IMR-90 (cell line): ENCODE results near the gene FMOD. TPM values are rescaled to one million over a fixed set of nuclear protein-coding genes. Genes with fewer than 3 reads are reported as not detected.

ENCODE experiments used
- ATAC-seq: fragments of 200-7000 bp; cut with Tn5 transposase; 2 replicates; pipeline ENCODE4 v1.9.1; 2020; ENCODE audit warnings: low read depth, mild to moderate bottlenecking, moderate library complexity
- BruUV-seq: library from RNA; stranded (reverse); fragments of 400-500 nt; replicated peaks from 2 replicates; lab custom pipeline; 2021; lab: Mats Ljungman, UMichigan
- CTCF ChIA-PET: fragments of 300-600 bp; formaldehyde crosslinking; extraction: SDS; loops from one replicate; lab custom pipeline; 2021; ENCODE audit warnings: antibody characterized with exemption; lab: Yijun Ruan, JAX
- POLR2A ChIA-PET: fragments of 300-600 bp; sonication (Branson Sonifier 250); formaldehyde crosslinking; loops from one replicate; lab custom pipeline; 2022; ENCODE audit warnings: antibody characterized with exemption; ENCODE audit not compliant: unreplicated experiment; lab: Charles Lee
- DNase-seq: peaks from one replicate; pipeline ENCODE4 v3.0.0; 2013
- H2AFZ ChIP-seq: replicated peaks from 2 replicates; pipeline ENCODE3; 2013; ENCODE audit warnings: low read length, mild to moderate bottlenecking; ENCODE audit not compliant: poor library complexity
- H2AK5ac ChIP-seq: 2 replicates; pipeline ENCODE4 v1.6.1; 2013; ENCODE audit warnings: low read depth, low read length, inconsistent platforms
- H2AK9ac ChIP-seq: replicated peaks from 2 replicates; pipeline ENCODE3; 2013; ENCODE audit warnings: mild to moderate bottlenecking, low read depth, low read length, moderate library complexity; ENCODE audit not compliant: poor library complexity
- H2BK120ac ChIP-seq: 2 replicates; pipeline ENCODE4 v1.6.1; 2013; ENCODE audit warnings: low read depth, low read length, inconsistent platforms
- H2BK15ac ChIP-seq: 3 replicates; pipeline ENCODE4 v1.6.1; 2013; ENCODE audit warnings: low read depth, low read length, inconsistent platforms
- H2BK20ac ChIP-seq: 2 replicates; pipeline ENCODE4 v1.6.1; 2013; ENCODE audit warnings: low read depth, mild to moderate bottlenecking, inconsistent platforms, low read length, moderate library complexity
- H2BK5ac ChIP-seq: 2 replicates; pipeline ENCODE4 v1.6.1; 2013; ENCODE audit warnings: mild to moderate bottlenecking, low read depth, low read length, inconsistent platforms; ENCODE audit not compliant: poor library complexity, severe bottlenecking
- H3K14ac ChIP-seq: replicated peaks from 2 replicates; pipeline ENCODE4 v1.6.1; 2013; ENCODE audit warnings: low read depth, low read length, inconsistent platforms
- H3K18ac ChIP-seq: 2 replicates; pipeline ENCODE4 v1.6.1; 2013; ENCODE audit warnings: low read depth, low read length, control low read depth
- H3K23ac ChIP-seq: 2 replicates; pipeline ENCODE4 v1.6.1; 2013; ENCODE audit warnings: low read depth, low read length, inconsistent platforms
- H3K27ac ChIP-seq: 2 replicates; pipeline ENCODE4 v1.5.1; 2013; ENCODE audit warnings: mild to moderate bottlenecking, control low read depth, low read length; ENCODE audit not compliant: insufficient read depth
- H3K27me3 ChIP-seq: 2 replicates; pipeline ENCODE4 v1.6.1; 2013; ENCODE audit warnings: low read length; ENCODE audit not compliant: control insufficient read depth, insufficient read depth
- H3K36me3 ChIP-seq: 2 replicates; pipeline ENCODE4 v1.6.1; 2013; ENCODE audit warnings: low read length, mixed read lengths; ENCODE audit not compliant: control insufficient read depth, insufficient read depth
- H3K4ac ChIP-seq: 2 replicates; pipeline ENCODE4 v1.6.1; 2013; ENCODE audit warnings: low read depth, low read length, inconsistent platforms
- H3K4me1 ChIP-seq: 2 replicates; pipeline ENCODE4 v1.6.1; 2013; ENCODE audit warnings: low read length, mixed read lengths; ENCODE audit not compliant: control insufficient read depth, insufficient read depth
- H3K4me2 ChIP-seq: 2 replicates; pipeline ENCODE4 v1.6.1; 2013; ENCODE audit warnings: low read depth, mild to moderate bottlenecking, control low read depth, low read length, moderate library complexity
- H3K4me3 ChIP-seq: 2 replicates; pipeline ENCODE4 v1.5.1; 2013; ENCODE audit warnings: low read depth, mild to moderate bottlenecking, control low read depth, low read length, moderate library complexity; ENCODE audit not compliant: insufficient read depth
- H3K56ac ChIP-seq: 2 replicates; pipeline ENCODE4 v1.6.1; 2013; ENCODE audit warnings: low read length, inconsistent platforms; ENCODE audit not compliant: insufficient read depth; ENCODE audit errors: extremely low read depth
- H3K79me1 ChIP-seq, 2 experiments: 2 replicates each; pipeline ENCODE4 v1.6.1; 2013; ENCODE audit warnings: low read length in 2 of 2, inconsistent platforms in 1 of 2, low read depth in 1 of 2
- H3K9ac ChIP-seq: 2 replicates; pipeline ENCODE4 v1.6.1; 2013; ENCODE audit warnings: low read depth, low read length, control low read depth
- H3K9me1 ChIP-seq: 2 replicates; pipeline ENCODE4 v1.6.1; 2013; ENCODE audit warnings: low read length, inconsistent platforms; ENCODE audit not compliant: insufficient read depth
- H3K9me3 ChIP-seq: 2 replicates; pipeline ENCODE4 v1.6.1; 2013; ENCODE audit warnings: low read length; ENCODE audit not compliant: control insufficient read depth, insufficient read depth
- H4K20me1 ChIP-seq: 2 replicates; pipeline ENCODE4 v1.6.1; 2013; ENCODE audit warnings: low read length, inconsistent platforms; ENCODE audit not compliant: insufficient read depth
- H4K5ac ChIP-seq: 2 replicates; pipeline ENCODE4 v1.6.1; 2013; ENCODE audit warnings: mild to moderate bottlenecking, low read depth, low read length, control low read depth
- H4K8ac ChIP-seq, 2 experiments: 2 replicates each; pipeline ENCODE4 v1.6.1; 2013; ENCODE audit warnings: low read depth in 2 of 2, low read length in 2 of 2, control low read depth in 1 of 2, inconsistent platforms in 1 of 2
- H4K91ac ChIP-seq: 2 replicates; pipeline ENCODE4 v1.6.1; 2013; ENCODE audit warnings: low read depth, low read length, inconsistent platforms; ENCODE audit not compliant: insufficient read depth
- BHLHE40 ChIP-seq: fragments of 150-350 bp; IDR thresholded peaks from 2 replicates; pipeline ENCODE4 v1.6.1; 2016; ENCODE audit warnings: mild to moderate bottlenecking, low read depth, low read length
- CEBPB ChIP-seq: IDR thresholded peaks from 2 replicates; pipeline ENCODE4 v1.6.1; 2012; ENCODE audit warnings: low read depth, low read length, improper control_type of control experiment
- CHD1 ChIP-seq: IDR thresholded peaks from 2 replicates; pipeline ENCODE4 v1.6.1; 2012; ENCODE audit warnings: low read depth, low read length, improper control_type of control experiment
- FOS ChIP-seq: fragments of 150-350 bp; IDR thresholded peaks from 2 replicates; pipeline ENCODE4 v1.6.1; 2016; ENCODE audit warnings: low read depth, low read length
- MAFK ChIP-seq: IDR thresholded peaks from 2 replicates; pipeline ENCODE4 v1.6.1; 2012; ENCODE audit warnings: low read depth, low read length, improper control_type of control experiment
- MAZ ChIP-seq: IDR thresholded peaks from 2 replicates; pipeline ENCODE4 v1.6.1; 2012; ENCODE audit warnings: low read depth, mild to moderate bottlenecking, low read length, improper control_type of control experiment, moderate library complexity, borderline replicate concordance
- NFE2L2 ChIP-seq: fragments of 150-350 bp; IDR thresholded peaks from 2 replicates; pipeline ENCODE4 v1.6.1; 2016; ENCODE audit warnings: low read depth, mild to moderate bottlenecking, low read length
- POLR2A ChIP-seq: IDR thresholded peaks from 2 replicates; pipeline ENCODE4 v1.6.1; 2012; ENCODE audit warnings: mild to moderate bottlenecking, low read depth, low read length
- RAD21 ChIP-seq: IDR thresholded peaks from 2 replicates; pipeline ENCODE4 v1.6.1; 2012; ENCODE audit warnings: low read length, improper control_type of control experiment
- RFX5 ChIP-seq: IDR thresholded peaks from 2 replicates; pipeline ENCODE4 v1.8.0; 2012; ENCODE audit warnings: low read depth, mild to moderate bottlenecking, low read length, moderate library complexity
- SMC3 ChIP-seq: fragments of 150-350 bp; IDR thresholded peaks from 2 replicates; pipeline ENCODE4 v1.6.1; 2016; ENCODE audit warnings: low read depth, mild to moderate bottlenecking, antibody characterized with exemption, low read length, moderate library complexity
- dilution Hi-C: fragments of 300-500 bp; cut with HindIII; formaldehyde crosslinking; loops from one replicate; pipeline ENCODE4 v1.14.3; 2018; ENCODE audit warnings: low sequenced_read_pairs; ENCODE audit not compliant: unreplicated experiment
- in situ Hi-C: fragments of 300-500 bp; cut with MboI; formaldehyde crosslinking; loops from 3 replicates; pipeline ENCODE4 v1.14.3; 2019; ENCODE audit warnings: low sequenced_read_pairs, inconsistent platforms, mixed read lengths
- intact Hi-C: fragments of 100-400 bp; cut with micrococcal nuclease; formaldehyde crosslinking; loops from 2 replicates; pipeline ENCODE4 v1.10.0; 2022
- polyA plus RNA-seq, 3 experiments: library from polyadenylated mRNA; depleted of rRNA; stranded (reverse); fragments of >200 nt; gene quantifications; 2 replicates each; pipeline ENCODE4 v1.2.3, GENCODE V29; 2012; ENCODE audit warnings: low replicate concordance in 1 of 3
- total RNA-seq: library from RNA; depleted of rRNA; stranded (reverse); fragments of >200 nt; gene quantifications from 2 replicates; pipeline ENCODE4 v1.2.3, GENCODE V29; 2012
- TF ChIP-seq, protein P1 (sequence below): fragments of 150-350 bp; IDR thresholded peaks from 2 replicates; pipeline ENCODE4 v1.6.1; 2016; ENCODE audit warnings: low read depth, mild to moderate bottlenecking, low read length, moderate library complexity, borderline replicate concordance
- TF ChIP-seq, protein P2 (sequence below): conservative IDR thresholded peaks from 2 replicates; pipeline ENCODE4 v1.5.1; 2012; ENCODE audit warnings: mild to moderate bottlenecking, low read depth, low read length, improper control_type of control experiment
- TF ChIP-seq, protein P3 (sequence below): fragments of 150-350 bp; IDR thresholded peaks from 2 replicates; pipeline ENCODE4 v1.6.1; 2017; ENCODE audit warnings: mild to moderate bottlenecking, antibody characterized with exemption, low read length, low read depth

FMOD gene
- total and polyA plus RNA-seq, 2 of the 4 experiments (the other 2 are of a cell fraction), result 0.18 to 2.7 TPM

DNA sequence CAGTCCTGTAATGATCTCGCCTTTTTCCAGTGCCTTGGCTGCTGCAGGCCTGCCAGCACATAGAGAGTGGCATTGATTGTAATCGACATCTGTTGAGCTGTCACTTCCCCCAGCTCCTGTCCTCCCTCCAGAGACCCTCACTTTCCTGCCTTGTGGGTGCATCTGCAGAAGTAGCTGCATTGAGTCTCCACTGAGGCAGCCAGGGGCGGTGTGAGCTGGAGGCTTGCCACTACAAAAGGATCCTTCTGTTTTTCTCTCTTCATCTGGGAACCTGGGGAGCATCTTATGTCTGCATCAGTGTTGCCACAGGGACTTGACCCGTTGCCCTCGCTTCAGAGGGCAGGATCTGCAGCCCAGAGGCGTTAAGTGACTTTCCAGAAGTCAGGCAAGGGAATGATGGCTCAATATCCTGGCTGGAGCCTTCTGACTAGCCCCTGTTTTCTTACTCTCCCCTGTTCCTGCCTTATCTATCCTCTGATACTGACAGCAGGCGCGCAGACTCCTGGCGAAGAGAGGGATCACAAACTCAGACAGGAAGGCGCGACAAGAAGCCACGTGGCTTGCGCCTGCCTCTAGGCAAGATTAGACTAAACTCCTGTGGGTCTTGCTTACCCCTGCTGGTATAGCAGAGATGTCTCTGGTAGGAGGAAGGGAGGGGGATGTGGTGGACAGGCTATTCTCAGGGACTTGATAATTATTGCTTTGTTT is 13.3 kb upstream of the FMOD start (continued):
- TF ChIP-seq MAZ, result no peak

DNA sequence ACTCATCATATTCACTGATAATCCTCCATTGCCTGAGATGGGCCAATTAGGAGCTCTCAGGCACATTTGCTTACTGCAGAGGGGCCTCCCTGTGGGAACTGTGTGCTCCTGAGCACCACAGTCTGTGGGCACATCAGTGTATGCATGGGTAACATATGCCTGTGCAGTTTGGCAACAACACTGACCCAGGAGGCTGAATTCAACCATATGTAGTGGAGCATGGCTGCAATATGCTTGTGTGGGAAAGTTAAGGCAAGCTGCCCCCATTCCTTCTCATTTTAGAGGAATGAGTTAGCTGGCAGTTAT is 11.8 kb upstream of the FMOD start:
- Histone ChIP-seq H3K23ac (no peak overlapping the region), H3K9me1 (peaks cover 16% of the 10 kb centered on the region), H2BK20ac (no peak overlapping the region; the same call in 1 of the 2 replicates), H3K18ac (no peak overlapping the region), H4K20me1 (no peaks in the 10 kb centered on the region), H3K79me1 (no peaks in the 10 kb centered on the region), H2AK9ac (no peak overlapping the region), H3K14ac (no peak overlapping the region), H3K4me3 (no peak overlapping the region), H2AK5ac (peak overlapping the region; percentile 6; the same call in 1 of the 2 replicates), H3K4me1 (peaks cover 21% of the 10 kb centered on the region), H3K56ac (no peak overlapping the region), H3K36me3 (no peaks in the 10 kb centered on the region), H4K8ac (peak overlapping the region in 1 of 2 experiments; percentile 15; a peak in 1 of 4 replicates), H2BK5ac (no peak overlapping the region), H2BK15ac (peak overlapping the region; percentile 11; the same call in 1 of the 3 replicates), H2AFZ (peak overlapping the region; percentile 3), H3K9ac (no peak overlapping the region), H4K91ac (no peak overlapping the region), H3K9me3 (no peaks in the 10 kb centered on the region), H3K27me3 (peaks cover 17% of the 10 kb centered on the region), H4K5ac (no peak overlapping the region), H3K27ac (no peak overlapping the region), H2BK120ac (peak overlapping the region; percentile 1; the same call in 1 of the 2 replicates), H3K4me2 (no peak overlapping the region), H3K4ac (peak overlapping the region; percentile 9; the same call in 1 of the 2 replicates)
- no peak for DNase-seq
- CTCF ChIA-PET, result no interaction called here
- 0 out of 2 replicates have a peak, but pooled peaks have one; percentile 4 for ATAC-seq
- in situ Hi-C loops, result no loop called here
- intact Hi-C loops, result no loop called here
- POLR2A ChIA-PET, result no interaction called here
- dilution Hi-C loops, result no loop called here
- BruUV-seq, result no TSS peak
- TF ChIP-seq MAFK (no peak), RFX5 (no peak), NFE2L2 (no peak), FOS (no peak), CHD1 (no peak), CEBPB (no peak), POLR2A (no peak), BHLHE40 (no peak), SMC3 (no peak), RAD21 (no peak)
- TF ChIP-seq, protein P1, sequence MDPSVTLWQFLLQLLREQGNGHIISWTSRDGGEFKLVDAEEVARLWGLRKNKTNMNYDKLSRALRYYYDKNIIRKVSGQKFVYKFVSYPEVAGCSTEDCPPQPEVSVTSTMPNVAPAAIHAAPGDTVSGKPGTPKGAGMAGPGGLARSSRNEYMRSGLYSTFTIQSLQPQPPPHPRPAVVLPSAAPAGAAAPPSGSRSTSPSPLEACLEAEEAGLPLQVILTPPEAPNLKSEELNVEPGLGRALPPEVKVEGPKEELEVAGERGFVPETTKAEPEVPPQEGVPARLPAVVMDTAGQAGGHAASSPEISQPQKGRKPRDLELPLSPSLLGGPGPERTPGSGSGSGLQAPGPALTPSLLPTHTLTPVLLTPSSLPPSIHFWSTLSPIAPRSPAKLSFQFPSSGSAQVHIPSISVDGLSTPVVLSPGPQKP, result no peak
- TF ChIP-seq, protein P2, sequence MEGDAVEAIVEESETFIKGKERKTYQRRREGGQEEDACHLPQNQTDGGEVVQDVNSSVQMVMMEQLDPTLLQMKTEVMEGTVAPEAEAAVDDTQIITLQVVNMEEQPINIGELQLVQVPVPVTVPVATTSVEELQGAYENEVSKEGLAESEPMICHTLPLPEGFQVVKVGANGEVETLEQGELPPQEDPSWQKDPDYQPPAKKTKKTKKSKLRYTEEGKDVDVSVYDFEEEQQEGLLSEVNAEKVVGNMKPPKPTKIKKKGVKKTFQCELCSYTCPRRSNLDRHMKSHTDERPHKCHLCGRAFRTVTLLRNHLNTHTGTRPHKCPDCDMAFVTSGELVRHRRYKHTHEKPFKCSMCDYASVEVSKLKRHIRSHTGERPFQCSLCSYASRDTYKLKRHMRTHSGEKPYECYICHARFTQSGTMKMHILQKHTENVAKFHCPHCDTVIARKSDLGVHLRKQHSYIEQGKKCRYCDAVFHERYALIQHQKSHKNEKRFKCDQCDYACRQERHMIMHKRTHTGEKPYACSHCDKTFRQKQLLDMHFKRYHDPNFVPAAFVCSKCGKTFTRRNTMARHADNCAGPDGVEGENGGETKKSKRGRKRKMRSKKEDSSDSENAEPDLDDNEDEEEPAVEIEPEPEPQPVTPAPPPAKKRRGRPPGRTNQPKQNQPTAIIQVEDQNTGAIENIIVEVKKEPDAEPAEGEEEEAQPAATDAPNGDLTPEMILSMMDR, result no peak
- TF ChIP-seq, protein P3, sequence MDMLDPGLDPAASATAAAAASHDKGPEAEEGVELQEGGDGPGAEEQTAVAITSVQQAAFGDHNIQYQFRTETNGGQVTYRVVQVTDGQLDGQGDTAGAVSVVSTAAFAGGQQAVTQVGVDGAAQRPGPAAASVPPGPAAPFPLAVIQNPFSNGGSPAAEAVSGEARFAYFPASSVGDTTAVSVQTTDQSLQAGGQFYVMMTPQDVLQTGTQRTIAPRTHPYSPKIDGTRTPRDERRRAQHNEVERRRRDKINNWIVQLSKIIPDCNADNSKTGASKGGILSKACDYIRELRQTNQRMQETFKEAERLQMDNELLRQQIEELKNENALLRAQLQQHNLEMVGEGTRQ, result no peak
